HG02885 (cell line): Measurements from ENCODE around the gene CASS4.

Source experiments
- ATAC-seq: cut with Tn5 transposase; IDR thresholded peaks from one replicate; pipeline ENCODE4 v1.9.1; 2021; ENCODE audit warnings: mild to moderate bottlenecking; ENCODE audit not compliant: unreplicated experiment, poor library complexity

Gene CASS4

DNA sequence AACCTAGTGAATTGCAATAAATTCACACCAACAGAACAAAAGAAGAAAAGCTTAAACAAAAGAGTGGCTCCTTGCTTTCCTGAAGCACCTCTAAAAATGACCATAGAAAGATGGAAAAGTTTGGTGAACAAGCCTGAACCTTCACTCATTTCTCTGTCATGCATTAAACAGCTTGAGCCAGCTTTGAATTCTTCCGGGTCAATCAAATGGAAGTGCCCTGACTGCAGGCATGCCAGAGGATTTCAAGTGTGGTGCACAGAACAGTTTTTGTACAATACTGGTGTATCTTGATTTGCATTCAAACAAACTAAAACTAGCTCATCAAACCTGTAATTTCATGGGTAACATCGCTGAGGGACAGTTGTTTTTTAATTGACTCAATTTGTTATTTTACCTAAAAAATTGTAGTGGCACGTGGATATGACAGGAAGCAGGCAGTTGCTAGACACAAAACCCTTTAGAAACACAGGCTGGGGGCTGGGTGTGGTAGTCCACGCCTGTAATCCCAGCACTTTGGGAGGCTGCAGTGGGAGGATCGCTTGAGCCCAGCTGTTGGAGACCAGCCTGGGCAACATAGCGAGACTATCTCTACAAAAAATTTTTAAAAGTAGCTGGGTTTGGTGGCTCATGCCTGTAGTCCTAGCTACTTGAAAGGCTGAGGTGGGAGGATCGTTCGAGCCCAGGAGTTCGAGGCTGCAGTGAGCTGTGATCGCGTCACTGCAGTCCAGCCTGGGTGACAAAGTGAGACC is 9.1 kb downstream of the CASS4 start:
- ATAC-seq: no peak

DNA sequence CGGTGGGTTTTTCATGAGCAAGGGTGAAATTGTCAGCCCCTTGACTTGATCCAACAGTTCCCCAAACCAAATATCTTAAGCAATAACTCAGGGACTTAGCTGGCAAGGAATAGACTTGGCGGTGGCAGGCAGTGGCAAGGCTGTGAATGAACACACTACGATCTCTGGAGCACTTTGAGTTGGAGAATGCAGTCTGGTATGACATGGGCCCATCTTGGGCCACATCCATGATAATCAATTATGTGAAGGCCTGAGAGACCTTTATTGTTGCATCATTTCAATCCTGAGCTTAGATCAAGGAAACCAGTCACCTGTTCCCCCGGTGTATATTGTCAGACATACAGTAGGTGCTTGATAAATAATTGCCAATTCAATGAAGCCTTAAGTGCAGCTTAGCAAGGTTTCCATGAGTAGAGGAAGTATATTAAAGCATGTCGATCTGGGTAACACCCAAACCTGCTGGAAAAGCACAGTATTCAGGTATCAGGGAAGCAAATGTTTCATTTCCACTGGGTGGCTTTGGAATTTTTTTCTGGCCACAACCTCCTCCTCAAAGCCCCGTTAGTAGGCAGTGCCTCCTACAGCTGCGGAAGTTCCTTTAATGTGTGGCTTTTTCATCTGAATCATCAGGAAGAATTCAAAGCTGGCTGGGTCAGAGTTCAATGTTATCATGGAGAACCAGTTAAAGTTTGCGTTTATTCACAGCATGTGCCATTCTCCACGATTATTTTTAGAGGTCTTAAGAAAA is 10.2 kb downstream of the CASS4 start:
- ATAC-seq: no peak

DNA sequence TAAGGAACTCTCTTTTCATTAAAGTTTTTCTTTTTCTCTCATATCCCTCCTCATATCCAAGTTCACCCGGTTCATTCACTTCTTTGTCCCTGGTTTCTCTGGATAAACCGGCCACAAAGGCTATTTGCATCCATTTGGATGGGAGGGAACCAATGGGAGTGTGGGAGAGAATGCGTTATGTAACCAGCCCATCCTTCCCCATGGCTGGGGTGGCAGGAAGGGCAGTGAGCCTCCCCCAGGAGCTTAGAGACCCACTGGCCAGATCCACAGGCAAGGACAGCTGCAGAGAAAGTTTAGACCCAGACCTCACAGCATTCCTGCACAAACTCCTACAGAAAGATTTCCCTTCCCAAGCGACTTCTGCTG is 10.7 kb downstream of the CASS4 start:
- ATAC-seq: no peak

DNA sequence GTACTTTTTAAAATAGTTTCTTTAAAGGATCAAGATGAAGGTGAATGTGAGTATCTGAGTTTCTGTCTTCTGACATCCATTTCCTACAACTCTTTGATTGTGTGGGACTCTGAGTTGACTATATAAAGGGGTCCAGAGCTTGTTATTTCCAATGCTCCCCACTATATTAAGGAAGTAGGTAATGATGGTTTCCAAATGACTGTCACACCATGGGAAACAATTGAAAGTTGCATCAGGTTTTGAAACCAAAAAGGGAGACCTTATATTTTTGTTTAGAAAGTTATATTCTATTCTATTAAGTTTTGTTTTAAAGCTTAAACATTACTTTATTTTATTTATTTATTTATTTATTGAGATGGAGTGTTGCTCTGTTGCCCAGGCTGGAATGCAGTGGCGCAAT is 11.2 kb downstream of the CASS4 start:
- no peak for ATAC-seq

DNA sequence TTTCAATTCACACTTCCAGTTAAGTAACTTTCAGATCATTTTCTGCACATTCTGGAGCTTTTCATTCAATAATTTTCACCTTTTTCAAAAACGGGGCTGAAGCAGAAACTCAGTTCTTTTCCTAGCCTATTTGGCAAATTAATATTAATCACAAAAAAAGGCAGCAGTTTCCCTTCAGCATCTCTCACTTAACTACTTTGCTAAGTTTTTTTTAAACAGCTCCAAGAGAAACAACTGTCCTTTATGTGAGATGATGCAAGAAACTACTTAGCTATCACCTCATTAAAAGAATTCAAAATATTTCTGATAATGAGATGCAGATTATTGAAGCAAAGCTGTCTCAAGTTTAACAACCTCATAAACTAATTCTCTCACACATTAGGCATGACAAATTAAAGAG is 11.8 kb downstream of the CASS4 start:
- no peak for ATAC-seq

DNA sequence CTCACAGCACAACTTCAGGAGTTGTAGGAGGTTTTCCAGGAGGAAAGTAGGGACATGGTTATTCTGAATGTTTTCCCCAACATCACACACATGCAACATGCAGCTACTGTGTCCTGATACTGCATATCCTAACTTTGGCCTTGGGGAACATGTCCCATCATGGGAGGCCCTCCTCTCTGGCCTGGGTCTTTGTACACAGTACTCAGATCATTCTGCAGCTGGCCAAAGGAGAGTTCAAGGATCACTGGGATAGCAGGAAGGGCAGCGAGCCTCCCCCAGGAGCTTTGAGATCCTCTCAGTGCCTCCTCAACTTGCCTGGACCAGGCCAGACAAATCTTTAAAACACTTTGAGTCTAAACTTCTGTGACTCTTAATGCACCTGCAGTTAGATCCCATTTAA is 12.9 kb downstream of the CASS4 start:
- no peak for ATAC-seq

DNA sequence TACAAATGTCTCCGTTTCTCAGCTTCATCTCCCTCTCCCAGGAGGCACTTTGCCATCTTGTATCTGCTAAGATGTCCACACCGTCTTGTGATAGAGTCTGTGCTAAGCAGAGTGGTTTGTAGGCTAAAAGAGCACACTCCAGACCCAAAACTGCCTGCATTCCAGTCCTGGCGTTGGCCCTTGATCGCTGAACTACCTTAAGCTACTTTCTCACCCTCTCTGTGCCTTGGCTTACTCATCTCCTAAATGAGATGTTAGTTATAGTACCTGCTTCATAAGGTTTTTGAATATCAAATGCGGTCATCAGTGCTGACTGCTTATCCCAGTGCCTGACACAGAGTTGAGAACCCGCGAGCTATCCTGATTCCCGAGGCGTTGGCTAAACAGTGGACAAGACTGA is 14.0 kb downstream of the CASS4 start:
- ATAC-seq: no peak

DNA sequence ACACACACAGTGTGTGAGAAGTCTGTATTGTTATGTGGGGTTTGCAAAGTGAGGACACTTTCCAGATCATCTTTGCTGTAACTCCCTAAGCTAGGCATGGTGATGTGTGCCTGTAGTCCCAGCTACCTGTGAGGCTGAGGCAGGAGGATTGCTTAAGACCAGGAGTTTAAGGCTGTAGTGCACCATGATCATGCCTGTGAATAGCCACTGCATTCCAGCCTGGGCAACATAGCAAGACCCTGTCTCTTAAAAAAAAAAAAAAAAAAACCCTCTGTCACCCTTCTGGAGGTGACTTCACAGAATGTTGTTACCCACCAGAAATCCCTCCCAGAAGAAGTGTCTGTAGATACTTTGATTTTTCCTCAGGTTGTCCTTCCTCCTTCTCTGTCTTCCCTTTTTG is 14.9 kb downstream of the CASS4 start:
- no peak for ATAC-seq

DNA sequence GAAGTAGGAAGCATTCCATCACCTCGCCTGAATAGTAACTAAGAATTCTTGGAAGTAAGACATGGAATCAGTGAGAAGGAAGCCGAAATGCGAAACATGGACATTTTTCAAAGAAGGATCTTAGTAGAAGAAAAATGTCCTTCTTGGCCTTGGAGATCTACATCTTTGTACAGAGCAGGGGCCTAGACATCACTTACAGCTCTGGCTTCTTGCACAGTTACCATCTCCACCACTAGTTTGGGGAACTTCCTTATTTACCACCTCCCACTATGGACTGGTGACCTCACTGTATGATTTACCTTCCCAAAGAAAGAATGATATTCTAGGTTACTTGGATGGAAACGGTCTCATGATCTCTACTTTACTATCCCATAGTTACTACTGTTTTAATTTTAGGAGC is 15.7 kb downstream of the CASS4 start:
- ATAC-seq: no peak

DNA sequence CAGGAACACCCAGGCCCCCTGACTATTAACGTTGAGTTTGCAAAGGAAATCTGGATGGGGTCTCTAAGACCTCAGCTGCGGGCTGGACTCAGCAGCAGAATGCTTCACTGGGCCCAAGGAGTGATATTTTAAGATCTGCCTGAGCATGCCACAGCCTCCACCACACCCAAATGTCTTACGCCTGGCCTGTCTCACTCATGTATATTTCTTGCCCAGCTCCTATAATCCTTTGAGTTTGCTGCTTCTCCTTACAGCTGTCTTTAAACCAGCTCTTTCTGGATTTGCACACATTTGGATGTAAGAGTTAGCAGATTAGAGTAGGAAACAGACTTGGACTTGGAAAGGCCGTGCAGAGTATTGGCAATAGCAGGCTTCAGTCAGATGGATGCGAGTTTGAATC is 16.4 kb downstream of the CASS4 start:
- ATAC-seq: no peak

DNA sequence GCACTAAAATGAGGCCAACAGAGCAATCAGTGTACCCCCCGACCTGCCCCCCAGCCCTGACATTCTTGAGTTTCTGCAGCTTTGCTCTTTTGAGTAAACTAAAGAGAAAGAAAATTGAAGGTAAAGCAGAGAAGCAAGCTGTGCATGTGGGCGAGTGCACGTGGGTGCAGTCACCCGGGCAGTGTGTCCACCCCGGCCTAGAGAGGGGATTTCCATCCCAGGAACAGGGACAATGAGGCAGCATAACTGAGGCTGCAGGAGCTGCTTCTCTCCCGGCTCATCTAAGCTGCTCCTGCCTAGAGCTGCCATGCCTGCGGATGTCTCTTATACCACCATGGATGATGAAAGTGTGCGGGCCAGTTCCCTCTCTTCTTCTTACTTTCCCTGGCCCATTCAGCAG is 16.8 kb downstream of the CASS4 start:
- ATAC-seq: no peak

DNA sequence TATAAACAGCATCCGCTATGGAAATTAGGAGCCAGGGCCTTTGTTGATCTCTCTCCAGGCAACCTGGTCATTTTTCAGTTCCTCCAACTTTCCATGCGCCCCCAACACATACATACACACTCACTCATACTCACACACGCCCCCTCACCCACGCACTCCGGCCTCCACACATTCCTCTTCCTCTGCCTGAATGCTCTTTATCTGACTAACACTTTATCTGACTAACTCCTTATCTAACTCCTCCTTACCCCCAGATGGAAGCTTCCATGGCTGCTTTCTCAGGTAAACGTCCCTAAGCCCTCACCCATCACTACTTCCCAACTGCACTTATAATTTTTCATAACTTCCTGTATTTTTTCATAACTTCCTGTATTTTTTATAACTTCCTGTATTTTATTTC is 17.4 kb downstream of the CASS4 start:
- ATAC-seq: no peak

DNA sequence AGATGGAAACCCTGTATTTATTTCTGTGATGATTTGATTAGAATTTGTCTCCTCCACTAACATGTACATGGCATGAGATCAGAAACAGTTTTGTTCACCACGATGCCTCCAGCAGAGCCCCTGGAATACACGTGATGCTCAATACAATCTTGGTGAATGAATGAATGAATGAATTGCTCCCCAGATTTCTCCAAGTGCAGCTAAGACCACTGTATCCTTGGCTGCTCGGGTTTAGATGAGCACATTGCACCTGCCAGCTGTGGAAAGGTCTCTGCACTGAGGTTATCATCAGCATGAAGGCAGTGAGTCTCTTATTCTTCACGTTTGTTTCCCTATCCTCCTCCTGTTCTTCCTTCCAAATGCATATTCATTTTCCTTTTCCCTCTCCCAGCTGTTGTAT is 17.9 kb downstream of the CASS4 start:
- no peak for ATAC-seq

DNA sequence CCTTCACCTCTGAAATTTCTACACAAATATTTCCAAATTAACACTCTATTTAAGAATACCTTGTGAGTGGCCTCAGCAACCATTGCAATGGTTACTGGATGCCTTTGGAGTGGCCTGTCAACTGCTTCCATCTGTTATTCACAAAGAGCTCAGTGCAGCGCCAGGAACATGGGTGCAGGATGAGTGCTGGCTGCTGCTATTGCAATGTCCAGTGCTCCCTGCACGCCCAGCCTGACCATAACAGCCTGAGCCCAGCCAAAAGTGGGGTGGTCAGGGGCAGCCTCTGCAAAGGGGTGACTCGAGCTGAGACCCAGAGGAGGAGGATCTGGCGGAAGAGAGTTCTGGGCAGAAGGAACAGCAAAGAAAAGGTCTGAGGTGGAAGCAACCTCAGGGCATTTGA is 18.4 kb downstream of the CASS4 start:
- ATAC-seq: no peak

DNA sequence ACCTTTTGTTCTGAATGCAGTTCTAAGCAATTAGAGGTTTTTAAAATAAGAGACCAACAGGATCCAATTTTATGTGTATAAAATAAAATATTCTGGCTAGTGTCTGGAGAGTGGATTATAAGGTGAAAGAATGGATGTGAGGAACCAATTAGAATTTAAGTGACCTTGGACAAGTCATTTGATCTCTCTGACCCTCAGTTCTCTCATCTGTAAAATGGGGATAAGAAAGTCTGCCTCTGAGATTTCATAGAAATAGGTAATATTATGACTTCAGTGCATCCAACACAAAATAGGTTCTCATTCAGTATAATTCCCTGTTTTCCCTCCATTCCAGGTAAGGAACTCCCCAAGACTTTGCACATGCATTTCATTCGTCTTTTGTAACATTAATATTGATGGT is 18.9 kb downstream of the CASS4 start:
- ATAC-seq: no peak

DNA sequence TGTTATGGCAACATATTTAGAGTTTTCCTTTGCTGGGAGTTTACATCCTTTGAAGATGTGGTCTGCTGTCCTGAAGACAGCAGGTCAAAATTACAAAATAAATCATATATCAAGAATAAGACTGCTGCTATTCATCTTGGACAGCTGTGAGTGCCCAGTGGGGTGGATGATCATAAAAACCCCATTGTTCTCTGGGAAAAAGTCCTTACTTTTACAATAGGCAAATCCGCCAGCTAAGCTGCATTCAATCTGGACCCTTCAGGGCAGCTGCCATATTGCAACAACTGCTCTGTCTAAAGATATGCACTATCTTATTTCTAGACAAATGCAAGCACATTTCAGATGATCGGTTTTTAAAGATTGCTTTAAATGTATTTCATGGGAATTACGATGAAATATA is 19.4 kb downstream of the CASS4 start:
- ATAC-seq: no peak

DNA sequence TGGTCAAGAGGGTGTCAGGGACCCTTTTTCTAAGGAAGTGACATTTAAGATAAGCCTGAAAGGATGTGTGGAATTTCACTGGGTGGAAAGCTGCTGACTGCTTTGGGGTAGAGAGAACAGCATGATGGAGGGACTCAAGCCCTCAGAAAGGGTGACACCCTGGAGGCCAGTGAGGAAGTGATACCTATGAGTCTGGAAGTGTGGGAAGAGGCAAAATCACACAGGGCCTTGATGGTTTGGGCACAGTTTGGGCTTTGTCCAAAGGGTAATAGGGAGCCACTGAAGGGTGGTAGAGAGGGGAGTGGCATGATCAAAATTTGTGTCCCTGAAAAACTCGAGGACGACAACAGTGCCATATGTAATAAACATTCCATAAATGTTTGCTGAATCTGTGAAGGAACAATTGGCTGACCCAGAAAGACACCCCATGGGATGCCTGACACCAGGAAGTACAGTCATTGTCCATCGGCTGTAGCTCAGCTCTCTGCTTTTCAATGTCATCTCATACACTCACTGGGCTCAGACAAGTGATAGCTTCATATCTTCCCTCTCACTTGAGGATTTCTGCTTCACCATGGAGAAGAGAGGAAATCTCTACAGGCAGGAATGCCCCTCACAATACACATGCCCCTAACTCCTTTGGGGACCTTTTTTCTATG is 21.3 kb downstream of the CASS4 start:
- no peak for ATAC-seq

DNA sequence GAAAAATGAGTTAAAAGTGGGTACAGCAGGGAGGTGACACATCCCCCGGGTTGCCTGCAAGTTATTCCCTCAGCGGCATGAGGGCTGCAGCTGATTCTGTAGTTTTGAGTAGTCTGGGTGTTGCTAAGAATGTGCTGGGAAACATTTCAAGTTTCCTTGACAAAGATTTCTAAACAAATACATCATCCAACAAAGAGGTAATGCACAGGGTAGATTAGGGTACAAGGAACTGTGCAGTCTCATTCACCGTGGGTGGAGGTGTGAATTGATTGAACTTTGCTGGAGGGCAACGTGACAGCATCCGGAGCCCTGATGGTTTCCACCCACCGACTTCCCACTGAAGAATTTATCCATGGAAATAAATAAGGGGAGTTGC is 21.8 kb downstream of the CASS4 start:
- ATAC-seq: no peak

DNA sequence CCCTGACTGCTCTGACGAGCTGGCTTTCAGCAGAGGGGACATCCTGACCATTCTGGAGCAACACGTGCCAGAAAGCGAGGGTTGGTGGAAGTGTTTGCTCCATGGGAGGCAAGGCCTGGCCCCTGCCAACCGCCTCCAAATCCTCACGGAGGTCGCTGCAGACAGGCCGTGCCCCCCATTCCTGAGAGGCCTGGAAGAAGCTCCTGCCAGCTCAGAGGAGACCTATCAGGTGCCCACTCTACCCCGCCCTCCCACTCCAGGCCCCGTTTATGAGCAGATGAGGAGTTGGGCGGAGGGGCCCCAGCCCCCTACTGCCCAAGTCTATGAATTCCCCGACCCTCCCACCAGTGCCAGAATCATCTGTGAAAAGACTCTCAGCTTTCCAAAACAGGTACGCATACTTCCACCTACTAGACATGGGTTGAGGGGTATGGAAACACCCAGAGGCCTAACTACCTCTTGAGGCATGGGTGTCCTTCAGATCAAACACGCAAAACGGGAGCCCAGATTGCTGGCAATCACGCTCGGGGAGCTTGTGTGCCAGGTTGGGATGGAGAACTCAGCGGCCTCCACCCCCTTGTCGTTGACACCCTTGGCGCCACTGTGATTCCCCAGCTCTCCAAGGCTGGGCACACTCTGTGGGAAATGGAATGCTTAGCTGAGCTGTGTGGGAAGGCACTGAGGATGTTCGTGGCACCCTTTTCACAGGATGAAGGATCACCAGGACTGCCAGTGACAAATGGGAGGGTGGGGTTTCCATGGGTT is 25.3 kb downstream of the CASS4 start:
- ATAC-seq: no peak

DNA sequence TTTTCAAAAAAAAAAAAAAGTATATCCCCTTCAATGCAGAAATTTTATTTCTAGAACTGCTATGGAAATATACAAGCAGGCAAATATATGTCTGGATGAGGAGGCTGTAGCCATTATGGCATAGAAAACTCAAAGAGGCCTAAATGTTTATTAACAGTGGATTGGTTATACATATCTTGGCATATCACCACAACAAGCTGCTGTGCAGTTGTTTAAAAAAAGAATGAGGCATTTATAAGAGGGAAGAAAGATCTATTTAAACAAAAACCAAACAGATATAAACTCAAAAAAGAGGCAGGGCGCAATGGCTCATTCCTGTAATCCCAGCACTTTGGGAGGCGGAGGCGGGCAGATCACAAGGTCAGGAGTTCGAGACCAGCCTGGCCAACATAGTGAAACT is 26.2 kb downstream of the CASS4 start:
- no peak for ATAC-seq

DNA sequence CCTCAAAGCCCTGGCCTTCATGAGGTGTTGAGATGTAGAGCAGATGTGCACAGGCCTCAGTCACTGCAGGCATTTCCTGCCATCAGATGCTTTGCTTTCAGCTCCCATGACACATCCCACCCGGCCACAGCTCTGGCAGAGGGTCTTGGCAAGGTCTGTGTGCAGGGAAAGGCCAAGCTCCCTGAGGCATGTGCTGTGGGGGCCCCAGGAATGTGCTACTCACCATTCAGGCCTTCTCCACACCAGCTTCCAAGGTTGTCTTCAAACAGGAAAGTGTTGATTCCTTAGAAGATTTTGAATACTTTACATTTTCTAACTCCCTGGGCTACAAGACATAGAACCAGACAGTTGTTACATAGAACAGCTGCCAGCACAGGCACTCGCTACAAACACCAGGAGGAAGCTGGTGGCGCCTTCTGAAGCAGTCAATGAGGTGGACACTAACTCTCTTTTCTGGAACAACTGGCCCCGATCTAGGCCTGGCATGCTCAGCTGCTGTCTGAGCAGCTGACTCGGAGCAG is 27.8 kb downstream of the CASS4 start:
- ATAC-seq: no peak
